Keratinocyte (primary cell): ENCODE results near the gene PARD3B.

Experiments
- CTCF ChIP-seq, 3 experiments: IDR thresholded peaks in 1 of 3; conservative IDR thresholded peaks in 1 of 3; optimal IDR thresholded peaks in 1 of 3; 2 replicates in 2 of 3; 3 replicates in 1 of 3; pipeline versions ENCODE3 to v1.5.1; 2011; ENCODE audit warnings: low read length in 3 of 3, mild to moderate bottlenecking in 3 of 3, moderate library complexity in 2 of 3, control low read depth in 1 of 3, inconsistent platforms in 1 of 3; ENCODE audit not compliant: insufficient read depth in 2 of 3; ENCODE audit errors: extremely low read depth in 1 of 3
- EZH2 ChIP-seq: IDR thresholded peaks from one replicate; pipeline ENCODE4 v1.6.1; 2012; ENCODE audit warnings: inconsistent platforms, mild to moderate bottlenecking, low read length, moderate library complexity

- TF ChIP-seq CTCF (optimal IDR thresholded peaks at IDR 0.05 in 1 of 3, IDR thresholded peaks at IDR 0.05 in 1 of 3, conservative IDR thresholded peaks at IDR 0.05 in 1 of 3; ENCODE audit: extremely low read depth in 1 of 3, insufficient read depth in 2 of 3, low read length in 3 of 3) (no peak), EZH2 (no peak)
Observed at GRCh38 chr2:204578928-204579598, 33.8 kb downstream of the PARD3B start.
